ENCODE measurements around the gene ACTN3.

DNA sequence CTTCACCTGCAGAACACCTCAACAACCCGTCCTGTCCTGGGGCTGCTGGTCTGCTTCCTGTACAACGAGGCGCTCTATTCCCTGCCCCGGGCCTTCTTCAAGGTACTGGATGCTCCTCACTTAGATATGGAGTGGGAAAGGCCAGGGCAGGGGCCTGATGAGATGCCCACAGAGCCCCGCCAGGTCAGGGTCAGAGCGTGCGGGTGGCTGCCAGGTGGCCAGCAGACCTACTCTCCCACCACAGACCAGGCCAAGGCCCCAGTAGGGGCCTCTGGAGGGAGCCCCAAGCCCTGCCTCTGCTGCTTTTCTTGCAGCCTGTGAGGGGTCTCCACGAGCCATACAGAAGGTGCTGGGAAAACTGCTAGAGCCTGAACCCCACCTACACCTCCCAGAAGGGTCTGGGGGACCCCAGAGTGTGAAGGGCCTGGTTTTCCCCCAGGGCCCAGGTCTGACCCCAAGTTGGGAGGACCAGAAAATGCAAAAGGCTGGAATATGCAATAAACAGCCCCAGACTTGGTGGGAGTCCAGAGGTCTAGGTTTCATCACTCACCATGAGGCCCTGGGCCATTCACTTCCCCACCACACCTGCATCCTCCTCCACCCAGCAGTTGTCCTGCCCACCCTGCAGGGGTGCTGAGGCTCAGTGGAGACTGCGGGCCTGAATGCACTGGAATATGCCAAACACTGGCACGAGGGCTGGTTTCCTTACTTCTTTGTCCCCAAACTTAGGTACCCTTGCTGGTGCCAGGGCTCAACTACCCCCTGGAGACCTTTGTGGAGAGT, 15.6 kb upstream of the ACTN3 start:
- TF ChIP-seq, protein P1, sequence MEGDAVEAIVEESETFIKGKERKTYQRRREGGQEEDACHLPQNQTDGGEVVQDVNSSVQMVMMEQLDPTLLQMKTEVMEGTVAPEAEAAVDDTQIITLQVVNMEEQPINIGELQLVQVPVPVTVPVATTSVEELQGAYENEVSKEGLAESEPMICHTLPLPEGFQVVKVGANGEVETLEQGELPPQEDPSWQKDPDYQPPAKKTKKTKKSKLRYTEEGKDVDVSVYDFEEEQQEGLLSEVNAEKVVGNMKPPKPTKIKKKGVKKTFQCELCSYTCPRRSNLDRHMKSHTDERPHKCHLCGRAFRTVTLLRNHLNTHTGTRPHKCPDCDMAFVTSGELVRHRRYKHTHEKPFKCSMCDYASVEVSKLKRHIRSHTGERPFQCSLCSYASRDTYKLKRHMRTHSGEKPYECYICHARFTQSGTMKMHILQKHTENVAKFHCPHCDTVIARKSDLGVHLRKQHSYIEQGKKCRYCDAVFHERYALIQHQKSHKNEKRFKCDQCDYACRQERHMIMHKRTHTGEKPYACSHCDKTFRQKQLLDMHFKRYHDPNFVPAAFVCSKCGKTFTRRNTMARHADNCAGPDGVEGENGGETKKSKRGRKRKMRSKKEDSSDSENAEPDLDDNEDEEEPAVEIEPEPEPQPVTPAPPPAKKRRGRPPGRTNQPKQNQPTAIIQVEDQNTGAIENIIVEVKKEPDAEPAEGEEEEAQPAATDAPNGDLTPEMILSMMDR (IDR thresholded peaks at IDR 0.05) = no peak
- TF ChIP-seq POLR2A (IDR thresholded peaks at IDR 0.05) = no peak

Measured in breast epithelium (tissue), 3 donors.